Stimulated activated CD8-positive, alpha-beta memory T cell treated with anti-CD3 and anti-CD28 coated beads, Interleukin-7, amount 100 ng/mL, for 48 hours (primary cell): ENCODE results near the gene NR2F1.

ENCODE experiments used
- DNase-seq, 2 donors: peaks; one replicate each; pipeline ENCODE4 v3.0.0-alpha.2; 2020; ENCODE audit warnings: low read depth in 1 of 2; ENCODE audit errors: extremely low read depth in 1 of 2

The NR2F1 gene

DNA sequence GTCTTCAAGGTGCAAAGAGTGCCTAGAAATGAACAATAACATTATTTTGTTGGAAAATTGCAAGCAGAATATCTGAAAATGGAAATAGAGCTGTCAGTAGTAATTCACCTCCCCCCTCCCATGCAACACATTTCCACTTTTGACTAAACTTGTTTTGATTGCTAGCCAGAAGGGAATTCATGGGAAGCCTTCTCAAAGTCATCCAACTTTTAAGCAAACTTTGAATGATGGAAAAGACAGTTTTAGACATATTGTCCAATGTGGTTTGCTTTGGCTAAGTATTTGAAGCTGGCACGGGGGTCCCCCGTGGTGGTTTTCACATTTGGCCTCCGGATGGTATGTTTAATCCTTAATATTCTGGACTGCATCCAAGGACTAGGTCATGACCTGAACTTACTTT, 7.5 kb downstream of the NR2F1 start:
- DNase-seq = no peak

DNA sequence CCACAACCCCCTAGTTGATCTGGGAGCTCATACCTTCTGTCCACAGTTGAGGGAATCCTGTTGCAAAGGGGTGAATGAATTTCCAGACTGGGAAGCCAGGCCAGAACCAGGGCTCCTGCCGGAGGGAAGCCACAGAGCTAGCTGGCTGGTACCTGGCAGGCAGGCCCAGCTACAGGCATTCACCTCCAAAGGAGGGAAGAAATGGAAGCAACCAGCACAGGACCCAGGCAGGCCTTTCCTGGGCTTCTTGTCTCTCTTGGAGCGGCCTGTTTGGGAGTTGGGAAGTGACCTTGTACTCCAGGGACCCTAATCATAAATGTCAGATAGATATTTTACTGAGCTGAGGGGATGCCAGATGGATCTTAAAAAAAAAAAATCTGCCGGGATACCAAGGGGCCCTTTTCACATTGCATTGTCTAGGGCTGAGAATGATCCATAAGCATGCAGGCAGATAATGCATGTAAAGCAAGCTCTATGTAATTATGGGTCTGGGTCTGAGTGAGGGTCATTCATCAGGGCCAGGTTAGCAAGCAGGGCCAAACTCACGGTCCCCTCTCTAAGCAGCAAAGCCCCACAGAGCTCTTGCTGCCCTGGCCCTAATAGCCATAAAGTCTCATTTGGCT, 8.4 kb downstream of the NR2F1 start:
- DNase-seq = no peak

DNA sequence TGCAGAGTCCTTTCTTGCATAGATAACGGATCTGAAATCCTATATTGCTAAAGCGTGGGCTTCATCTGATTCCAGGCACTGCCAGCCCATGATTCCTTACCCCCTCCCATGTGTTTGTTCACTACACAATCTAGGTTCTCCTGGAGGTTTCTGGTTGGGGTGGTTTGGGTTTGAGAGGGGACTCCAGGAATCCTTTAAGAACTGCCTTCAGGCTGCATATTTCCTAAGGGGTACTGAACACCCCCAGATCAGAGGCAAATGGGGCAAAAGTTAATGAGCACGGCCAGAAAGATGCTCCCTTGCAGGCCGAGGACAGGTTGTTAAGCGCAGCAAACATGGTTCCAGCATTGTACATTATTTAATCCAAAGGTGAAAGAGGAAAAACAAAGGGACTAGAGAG, 9.9 kb downstream of the NR2F1 start:
- no peak for DNase-seq

GRCh38 chr5:93593476-93594131, 10.6 kb downstream of the NR2F1 start:
- DNase-seq = no peak

- no peak for DNase-seq
Observed at GRCh38 chr5:93594591-93595419, 11.8 kb downstream of the NR2F1 start.

- no peak for DNase-seq
Observed at GRCh38 chr5:93595420-93596147, 12.6 kb downstream of the NR2F1 start.

- no peak for DNase-seq
Observed at GRCh38 chr5:93596310-93596675, 13.3 kb downstream of the NR2F1 start.

- no peak for DNase-seq
Observed at GRCh38 chr5:93596676-93597490, 13.9 kb downstream of the NR2F1 start.

GRCh38 chr5:93598091-93599000, 15.3 kb downstream of the NR2F1 start:
- no peak for DNase-seq

DNA sequence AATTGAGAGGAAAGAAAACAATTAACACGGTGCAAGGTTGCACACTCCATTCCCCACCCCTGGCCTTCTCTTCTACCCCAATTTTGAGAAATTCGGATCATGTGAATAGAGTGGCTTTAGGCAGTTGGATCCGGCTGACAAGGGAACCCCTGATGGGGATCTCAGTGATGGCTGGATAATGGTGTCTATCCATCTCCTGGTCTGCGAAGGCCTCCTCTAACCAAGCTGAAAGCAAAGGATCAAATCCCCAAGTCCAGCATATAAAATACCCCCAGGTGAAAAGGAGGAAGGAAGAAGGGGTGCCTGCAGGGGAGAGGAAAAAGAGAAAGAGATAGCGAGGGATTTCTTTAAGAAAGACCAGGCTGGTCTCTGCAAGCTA, 16.0 kb downstream of the NR2F1 start:
- no peak for DNase-seq

- no peak for DNase-seq
Observed at GRCh38 chr5:93599399-93600120, 16.5 kb downstream of the NR2F1 start.

DNA sequence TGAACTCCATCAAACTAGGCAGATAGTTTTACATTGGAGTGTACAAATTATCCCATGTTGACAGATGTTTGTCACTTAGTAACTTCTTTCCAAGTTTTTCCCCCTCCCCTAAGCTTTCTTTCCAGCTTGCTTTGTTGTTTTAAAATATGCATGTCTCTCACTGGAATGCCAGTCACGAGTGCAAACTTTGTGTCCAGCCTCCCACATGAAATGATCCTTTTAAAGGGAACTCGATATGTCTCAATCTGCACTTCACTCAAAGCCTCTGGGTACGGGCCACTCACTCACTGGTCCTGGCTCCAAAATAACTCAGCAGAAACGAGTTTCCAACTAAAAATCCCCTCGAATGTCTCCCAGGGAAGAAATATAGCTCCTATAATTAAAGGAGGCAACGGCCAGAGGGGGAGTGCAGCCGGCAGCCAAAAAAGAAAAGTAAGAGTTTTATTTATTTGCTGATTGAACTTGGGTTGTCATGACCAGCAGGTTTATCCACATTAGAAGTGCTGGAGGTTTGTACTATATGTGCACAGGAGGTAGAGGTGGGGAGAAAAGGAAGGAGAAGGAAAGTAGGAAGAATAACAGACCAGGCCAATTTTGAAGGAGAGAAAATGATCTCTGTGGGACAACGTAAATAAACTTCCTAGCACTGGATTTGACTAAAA, 17.5 kb downstream of the NR2F1 start:
- no peak for DNase-seq

DNA sequence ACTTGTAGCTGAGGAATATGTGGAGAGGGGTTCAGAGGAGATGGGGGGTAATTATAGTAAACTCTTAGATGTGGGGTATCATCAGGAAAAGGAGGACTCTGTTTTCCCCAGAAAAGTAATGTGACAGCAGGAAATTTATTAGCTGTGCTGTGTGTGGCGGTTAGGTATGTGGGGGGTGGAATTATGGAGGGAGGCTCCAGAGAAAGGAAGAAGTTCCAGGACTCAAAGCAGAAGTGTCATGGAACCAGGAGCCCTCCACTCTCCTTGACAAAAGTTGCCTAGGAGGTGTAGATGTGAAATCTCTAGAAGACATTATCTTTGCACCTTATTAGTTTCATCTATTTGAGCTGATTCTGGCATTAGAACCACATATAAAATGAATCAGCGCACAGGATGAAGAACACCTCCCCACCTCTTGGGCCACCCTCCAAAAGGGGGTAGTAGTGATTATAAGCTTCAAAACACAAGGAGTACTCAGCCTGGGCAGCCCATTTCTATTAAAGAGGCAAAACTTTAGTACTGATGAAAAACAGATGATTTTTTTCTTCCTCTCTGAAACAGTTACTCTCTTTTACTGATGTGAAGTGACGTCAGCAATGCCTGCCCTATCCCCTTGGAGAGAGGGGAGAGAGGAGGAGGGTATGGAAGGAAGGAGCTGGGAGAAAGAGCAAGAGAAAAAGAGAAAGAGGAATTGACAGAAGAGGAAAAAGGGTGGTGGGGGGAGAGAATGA, 18.2 kb downstream of the NR2F1 start:
- no peak for DNase-seq

DNA sequence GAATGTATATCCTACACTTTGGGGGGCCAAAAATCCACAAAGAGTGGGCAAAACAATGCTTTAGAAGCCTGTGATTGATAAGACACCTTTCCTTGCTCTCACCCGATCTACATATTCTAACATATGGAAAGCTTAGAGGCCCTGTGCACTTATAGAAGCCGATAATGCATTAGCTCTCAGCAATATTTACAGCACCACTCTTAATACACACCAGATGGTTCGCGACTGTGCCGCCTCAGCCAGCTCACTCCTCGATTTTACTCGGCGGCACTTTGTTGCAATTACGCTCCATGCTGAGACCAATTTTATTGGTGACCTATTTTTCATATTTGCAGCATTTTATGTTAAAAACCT, 18.8 kb downstream of the NR2F1 start:
- DNase-seq = no peak

DNA sequence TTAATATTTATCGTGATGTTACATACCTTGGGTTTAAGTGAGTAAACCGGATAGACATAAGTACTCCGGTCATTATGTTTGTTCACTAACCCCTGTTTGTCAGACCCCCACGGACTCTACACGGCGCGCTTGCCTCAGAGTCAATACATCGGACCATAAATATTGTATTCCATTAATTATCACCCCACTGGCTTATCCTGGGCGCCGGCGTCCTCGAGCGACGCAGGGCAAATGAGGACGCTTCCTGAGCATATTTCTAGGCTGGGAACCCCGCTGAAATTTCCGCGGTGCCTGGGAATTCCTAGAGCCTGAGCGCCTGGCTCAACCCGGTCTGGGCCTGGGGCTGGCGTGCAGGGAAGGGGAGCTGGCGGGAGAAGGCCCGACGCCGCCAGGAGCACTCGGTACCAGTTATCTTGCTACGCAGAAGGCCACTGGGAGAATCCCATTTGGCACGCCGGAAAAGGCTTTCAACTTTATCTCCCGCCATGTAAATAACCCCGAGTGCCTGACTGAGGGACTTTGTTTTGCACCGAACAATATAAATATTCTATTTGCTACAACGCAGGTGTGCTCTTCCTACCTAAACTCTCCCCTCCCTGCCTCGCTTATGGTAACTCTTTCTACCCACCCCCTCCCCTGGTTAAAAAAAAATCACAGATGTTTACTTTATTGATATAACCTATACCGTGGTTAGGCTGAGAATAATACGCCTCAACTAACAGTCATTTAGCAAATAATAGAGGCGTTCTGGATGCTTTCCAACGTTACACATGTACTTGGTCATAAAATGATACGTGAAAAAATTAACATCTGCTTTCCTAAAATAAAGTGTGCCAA, 19.4 kb downstream of the NR2F1 start:
- DNase-seq = no peak

GRCh38 chr5:93603078-93603792, 20.2 kb downstream of the NR2F1 start:
- no peak for DNase-seq
